ENCODE data around the gene UTS2.

Gene UTS2

GRCh38 chr1:7809742-7810141 is 43.1 kb downstream of the UTS2 start:
- no peak for FAIRE-seq

- FAIRE-seq = no peak
These were observed 44.5 kb downstream of the UTS2 start for GRCh38 chr1:7808253-7808844.

GRCh38 chr1:7805460-7805859 is 47.4 kb downstream of the UTS2 start:
- FAIRE-seq = no peak

Measured in endometrium (tissue), 2 donors.